Cardiac ventricle fibroblast (primary cell): ENCODE measurements around the gene IFT27. TPM values are rescaled to one million over a fixed set of nuclear protein-coding genes. Genes with fewer than 3 reads are reported as not detected.

Experiments used
- total RNA-seq: library from RNA; depleted of rRNA; stranded (reverse); fragments of >200 nt; gene quantifications from 2 replicates; pipeline ENCODE4 v1.2.3, GENCODE V29; 2015

IFT27 gene
- total RNA-seq, result 9.7 and 15.0 TPM in 2 replicates

GRCh38 chr22:36775964-36776669 is at the start of gene IFT27:
Gene IFT27, minus strand, starts transcription at chr22:36776119. Its CDS starts 412 bp downstream, at chr22:36775707.

GRCh38 chr22:36816636-36817524 is 41.0 kb upstream of the IFT27 start, which contains the start of gene PVALB:
Gene PVALB, minus strand, starts transcription at chr22:36817035. Its CDS starts 30 bp downstream, at chr22:36817005.

Other genes with a start within 250 kb of the IFT27 start
- gene EIF3D, start 247.0 kb downstream of the IFT27 start, total RNA-seq, result 261 and 311 TPM in 2 replicates
- not detected in 2 replicates for gene CACNG2, start 72.4 kb downstream of the IFT27 start, total RNA-seq
- gene PVALB, start 40.9 kb upstream of the IFT27 start, total RNA-seq, result not detected in 2 replicates
- not detected in 2 replicates for gene NCF4, start 84.9 kb upstream of the IFT27 start, total RNA-seq
- 0.05 and 0.19 TPM in 2 replicates for gene CSF2RB, start 137.5 kb upstream of the IFT27 start, total RNA-seq
- 24.2 and 34.3 TPM in 2 replicates for gene TST, start 243.3 kb upstream of the IFT27 start, total RNA-seq
- 75.2 and 85.1 TPM in 2 replicates for gene MPST, start 243.6 kb upstream of the IFT27 start, total RNA-seq